Left colon (tissue), 2 donors: ENCODE data around the gene MEFV. TPM values are rescaled to one million over a fixed set of nuclear protein-coding genes. Genes with fewer than 3 reads are reported as not detected.

Experiments
- ATAC-seq: fragments of 200-7000 bp; cut with Tn5 transposase; one replicate; pipeline ENCODE4 v1.9.1; 2020; ENCODE audit warnings: mild to moderate bottlenecking, moderate library complexity
- DNase-seq, 2 donors: peaks; one replicate each; pipeline ENCODE4 v3.0.0-alpha.2; 2020
- intact Hi-C, 2 donors: fragments of 100-400 bp; cut with DNase I in 1 of 2; cut with micrococcal nuclease in 1 of 2; formaldehyde crosslinking; loops; one replicate each; pipeline versions ENCODE4 v1.11.2 to v1.14.0; 2022; cut with DNase I, micrococcal nuclease
- long read RNA-seq: library from polyadenylated mRNA; unstranded; transcript quantifications from one replicate; pipeline ENCODE4 v2.0.0, GENCODE V29; 2021
- total RNA-seq, 2 donors: library from RNA; stranded (reverse); fragmentation: NEBNext Ultra II Directional; extraction: Animal tissue kit (Norgen Biotek cat#: 25700); gene quantifications; one replicate each; pipeline ENCODE4 v1.2.1, GENCODE V29; 2021
- donor health status: DM: no; HTN: no; CAD: no.
- donor health status: DM: yes; HTN: yes; CAD: no.

MEFV gene
- under 1 TPM; 0.37 to 0.67 TPM for total RNA-seq
- long read RNA-seq, partial matches to known transcripts, result 0 of 1 reads
- long read RNA-seq, other reads (novel, unspliced or antisense), result 1 of 1 reads

GRCh38 chr16:3256146-3256865 is at the start of gene MEFV:
TSS of gene MEFV (minus strand) at chr16:3256633. CDS start at chr16:3256587, 46 bp downstream.
- intact Hi-C loops, result no loop called here
- DNase-seq (no peak), ATAC-seq (no peak)

- DNase-seq (no peak), ATAC-seq (no peak)
- intact Hi-C loops, result no loop called here
Measured at GRCh38 chr16:3306078-3306477, 49.6 kb upstream of the MEFV start.

GRCh38 chr16:3305109-3306068 is 49.0 kb upstream of the MEFV start, which contains the start of the genes TIGD7 and ZNF75A:
TSS of gene TIGD7 (minus strand) at chr16:3305430. CDS start at chr16:3300614, 4,816 bp downstream.
TSS of gene ZNF75A (plus strand) at chr16:3305497. CDS start at chr16:3308429, 2,932 bp downstream.
- peak; percentile 99 for ATAC-seq
- intact Hi-C loops, result no loop called here
- DNase-seq, result peak; percentile 89 to 90

GRCh38 chr16:3304370-3304769 is 47.9 kb upstream of the MEFV start:
- DNase-seq, result no peak
- ATAC-seq, result no peak
- intact Hi-C loops, result no loop called here

- ATAC-seq, result no peak
- no peak for DNase-seq
- intact Hi-C loops, result no loop called here
Measured at GRCh38 chr16:3295783-3296182, 39.4 kb upstream of the MEFV start.

- ATAC-seq (no peak), DNase-seq (no peak)
- intact Hi-C loops, result no loop called here
Measured at GRCh38 chr16:3295209-3295608, 38.8 kb upstream of the MEFV start.

GRCh38 chr16:3292604-3293003 is 36.2 kb upstream of the MEFV start:
- DNase-seq, result no peak
- intact Hi-C loops, result no loop called here
- ATAC-seq, result no peak

- intact Hi-C loops, result no loop called here
- no peak for ATAC-seq
Measured at GRCh38 chr16:3289998-3290673, 33.7 kb upstream of the MEFV start.

GRCh38 chr16:3285131-3285530 is 28.7 kb upstream of the MEFV start:
- no peak for DNase-seq
- no peak for ATAC-seq
- intact Hi-C loops, result no loop called here

More at GRCh38 chr16:3289998-3290673, 33.7 kb upstream of the MEFV start:
- DNase-seq, result no peak

- DNase-seq, result no peak
- intact Hi-C loops, result no loop called here
- ATAC-seq, result peak; percentile 3
Measured at GRCh38 chr16:3283543-3284447, 27.4 kb upstream of the MEFV start.

GRCh38 chr16:3282730-3283542 is 26.5 kb upstream of the MEFV start, which contains the start of gene ZNF263:
TSS of gene ZNF263 (plus strand) at chr16:3283491. CDS start at chr16:3283819, 328 bp downstream.
- peak; percentile 95 for ATAC-seq
- intact Hi-C loops, result no loop called here

GRCh38 chr16:3282103-3282729 is 25.8 kb upstream of the MEFV start:
- DNase-seq, result no peak
- ATAC-seq, result peak; percentile 44
- intact Hi-C loops, result no loop called here

More at GRCh38 chr16:3282730-3283542, 26.5 kb upstream of the MEFV start, which contains the start of gene ZNF263:
- DNase-seq, result peak; percentile 96 to 97

- intact Hi-C loops, result no loop called here
- no peak for ATAC-seq
- no peak for DNase-seq
Measured at GRCh38 chr16:3281222-3281820, 24.9 kb upstream of the MEFV start.

GRCh38 chr16:3276679-3277078 is 20.2 kb upstream of the MEFV start:
- DNase-seq (no peak), ATAC-seq (no peak)
- intact Hi-C loops, result no loop called here

GRCh38 chr16:3274947-3275346 is 18.5 kb upstream of the MEFV start:
- intact Hi-C loops, result no loop called here
- ATAC-seq, result no peak
- DNase-seq, result no peak

GRCh38 chr16:3274490-3274889 is 18.1 kb upstream of the MEFV start:
- intact Hi-C loops, result no loop called here
- DNase-seq, result no peak
- ATAC-seq, result no peak
